Endothelial cell (in vitro differentiated cells): Measurements from ENCODE around the gene FRRS1. TPM values are rescaled to one million over a fixed set of nuclear protein-coding genes. Genes with fewer than 3 reads are reported as not detected.

Experiments
- DNase-seq: peaks from one replicate; pipeline ENCODE4 v3.0.0; 2021; ENCODE audit warnings: low spot score
- H3K27ac Mint-ChIP-seq: one replicate; pipeline ENCODE4 v1.8.0; 2021; ENCODE audit warnings: mixed read lengths, inconsistent platforms; ENCODE audit not compliant: unreplicated experiment
- H3K27me3 Mint-ChIP-seq: one replicate; pipeline ENCODE4 v1.8.0; 2021; ENCODE audit warnings: mild to moderate bottlenecking, moderate library complexity, mixed read lengths, inconsistent platforms; ENCODE audit not compliant: unreplicated experiment
- H3K36me3 Mint-ChIP-seq: one replicate; pipeline ENCODE4 v1.8.0; 2021; ENCODE audit warnings: mild to moderate bottlenecking, low read depth, mixed read lengths, inconsistent platforms; ENCODE audit not compliant: unreplicated experiment
- H3K4me1 Mint-ChIP-seq: one replicate; pipeline ENCODE4 v1.8.0; 2021; ENCODE audit warnings: mild to moderate bottlenecking, mixed read lengths, inconsistent platforms; ENCODE audit not compliant: unreplicated experiment
- H3K4me3 Mint-ChIP-seq: one replicate; pipeline ENCODE4 v1.8.0; 2021; ENCODE audit warnings: mild to moderate bottlenecking, mixed read lengths, inconsistent platforms; ENCODE audit not compliant: unreplicated experiment
- H3K9me3 Mint-ChIP-seq: one replicate; pipeline ENCODE4 v1.8.0; 2021; ENCODE audit warnings: mixed read lengths, inconsistent platforms; ENCODE audit not compliant: unreplicated experiment
- total RNA-seq: library from RNA; stranded (reverse); fragmentation: NEBNext Ultra II Directional; extraction: Animal tissue kit (Norgen Biotek cat#: 25700); gene quantifications from one replicate; pipeline ENCODE4 v1.2.1, GENCODE V29; 2021; ENCODE audit not compliant: unreplicated experiment
- TF ChIP-seq, protein P1 (sequence below): fragments of 200-600 bp; sonication (generic); IDR thresholded peaks from one replicate; pipeline ENCODE4 v1.5.0; 2021; ENCODE audit warnings: antibody characterized with exemption; ENCODE audit not compliant: unreplicated experiment

Gene FRRS1
- total RNA-seq, 1 donor from 2014 or later: 4.1 TPM

DNA sequence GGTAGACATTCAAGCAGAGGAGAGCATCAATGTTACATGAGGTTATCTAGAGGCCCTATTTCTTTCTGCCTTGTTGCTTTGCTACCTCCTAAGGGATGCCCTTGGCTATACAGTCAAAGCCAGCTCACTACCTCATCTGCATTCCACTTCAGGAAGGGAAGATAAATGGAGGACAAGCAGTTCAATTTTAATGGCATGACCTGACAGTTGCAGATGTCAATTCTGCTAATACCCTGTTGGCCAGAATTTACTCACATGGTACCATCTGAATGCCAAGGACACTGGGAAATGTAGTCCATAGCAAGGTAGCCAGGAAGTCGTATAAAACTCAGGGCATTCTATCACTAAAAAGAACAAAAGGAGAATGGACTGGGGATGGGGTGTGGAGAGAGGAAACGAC lies 89.0 kb downstream of the FRRS1 start:
- H3K4me1 Mint-ChIP-seq: peaks cover 10% of the 10 kb centered on the region
- TF ChIP-seq, protein P1, sequence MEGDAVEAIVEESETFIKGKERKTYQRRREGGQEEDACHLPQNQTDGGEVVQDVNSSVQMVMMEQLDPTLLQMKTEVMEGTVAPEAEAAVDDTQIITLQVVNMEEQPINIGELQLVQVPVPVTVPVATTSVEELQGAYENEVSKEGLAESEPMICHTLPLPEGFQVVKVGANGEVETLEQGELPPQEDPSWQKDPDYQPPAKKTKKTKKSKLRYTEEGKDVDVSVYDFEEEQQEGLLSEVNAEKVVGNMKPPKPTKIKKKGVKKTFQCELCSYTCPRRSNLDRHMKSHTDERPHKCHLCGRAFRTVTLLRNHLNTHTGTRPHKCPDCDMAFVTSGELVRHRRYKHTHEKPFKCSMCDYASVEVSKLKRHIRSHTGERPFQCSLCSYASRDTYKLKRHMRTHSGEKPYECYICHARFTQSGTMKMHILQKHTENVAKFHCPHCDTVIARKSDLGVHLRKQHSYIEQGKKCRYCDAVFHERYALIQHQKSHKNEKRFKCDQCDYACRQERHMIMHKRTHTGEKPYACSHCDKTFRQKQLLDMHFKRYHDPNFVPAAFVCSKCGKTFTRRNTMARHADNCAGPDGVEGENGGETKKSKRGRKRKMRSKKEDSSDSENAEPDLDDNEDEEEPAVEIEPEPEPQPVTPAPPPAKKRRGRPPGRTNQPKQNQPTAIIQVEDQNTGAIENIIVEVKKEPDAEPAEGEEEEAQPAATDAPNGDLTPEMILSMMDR: no peak
- H3K36me3 Mint-ChIP-seq: no peaks in the 10 kb centered on the region
- no peak for DNase-seq
- H3K27ac Mint-ChIP-seq: no peak overlapping the region
- no peak overlapping the region for H3K4me3 Mint-ChIP-seq
- H3K27me3 Mint-ChIP-seq: no peaks in the 10 kb centered on the region
- H3K9me3 Mint-ChIP-seq: no peaks in the 10 kb centered on the region

DNA sequence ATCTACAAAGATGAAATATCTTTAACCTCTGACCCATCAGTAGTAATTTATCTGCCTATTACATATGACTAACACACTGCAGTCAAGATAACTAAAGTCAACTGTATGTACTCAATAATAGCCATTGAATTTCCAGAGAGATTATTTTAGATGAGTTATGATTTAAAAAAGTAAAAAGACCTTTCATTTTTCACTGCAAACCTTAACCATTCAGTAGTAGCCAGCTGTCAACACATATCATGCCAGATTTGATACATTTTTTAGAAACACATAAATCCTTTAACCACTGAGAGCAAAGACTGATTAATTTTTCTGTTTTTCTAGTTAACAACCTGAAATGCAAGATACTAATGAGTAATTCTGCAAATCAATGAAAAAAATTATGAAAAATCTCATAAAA lies 89.6 kb downstream of the FRRS1 start:
- Mint-ChIP-seq H3K4me3 (no peak overlapping the region), H3K27me3 (no peaks in the 10 kb centered on the region), H3K36me3 (no peaks in the 10 kb centered on the region), H3K27ac (no peak overlapping the region), H3K4me1 (peaks cover 10% of the 10 kb centered on the region), H3K9me3 (no peaks in the 10 kb centered on the region)
- TF ChIP-seq, protein P1: no peak
- no peak for DNase-seq

DNA sequence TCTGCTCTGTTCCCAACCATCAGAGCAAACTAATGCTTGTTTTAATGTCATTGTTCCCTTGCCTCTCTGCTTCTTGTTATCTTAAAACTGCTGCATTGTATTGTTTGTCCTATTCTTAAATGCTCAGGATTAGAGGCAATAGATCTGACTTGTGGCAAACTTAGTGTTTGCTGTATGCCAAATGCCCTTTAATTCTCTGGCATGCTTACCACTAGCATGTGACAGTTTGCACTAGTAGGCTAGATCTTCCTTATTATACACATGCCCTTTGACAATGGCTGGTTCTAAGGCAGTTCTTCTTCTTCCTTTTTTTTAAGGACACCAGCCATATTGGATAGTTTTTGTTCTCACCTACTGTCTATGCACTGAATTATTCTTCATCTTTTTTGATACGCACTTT lies 90.4 kb downstream of the FRRS1 start:
- Mint-ChIP-seq H3K9me3 (no peaks in the 10 kb centered on the region), H3K4me3 (no peak overlapping the region), H3K4me1 (peaks cover 10% of the 10 kb centered on the region), H3K27ac (no peak overlapping the region), H3K36me3 (no peaks in the 10 kb centered on the region), H3K27me3 (no peaks in the 10 kb centered on the region)
- no peak for DNase-seq
- TF ChIP-seq, protein P1: no peak

DNA sequence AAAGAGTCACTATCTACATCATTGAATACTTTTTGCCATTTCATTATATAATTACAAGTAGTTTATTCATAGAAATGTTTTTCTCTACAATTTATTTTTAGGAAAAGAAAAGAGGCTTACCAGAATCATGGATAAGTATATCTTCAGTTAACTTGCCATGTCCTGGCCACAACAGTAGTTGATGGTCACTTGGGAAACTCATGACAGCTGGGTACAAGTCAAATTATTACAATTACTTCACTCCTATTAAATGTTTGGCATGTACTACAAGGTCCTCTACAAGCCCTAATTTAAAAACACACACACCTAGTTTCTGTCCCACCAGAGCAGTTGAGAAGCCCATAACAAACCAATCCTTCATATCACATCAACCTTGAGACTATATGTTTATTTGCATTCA lies 91.1 kb downstream of the FRRS1 start:
- Mint-ChIP-seq H3K4me1 (peaks cover 10% of the 10 kb centered on the region), H3K27me3 (no peaks in the 10 kb centered on the region), H3K27ac (no peak overlapping the region), H3K36me3 (no peaks in the 10 kb centered on the region), H3K9me3 (no peaks in the 10 kb centered on the region), H3K4me3 (no peak overlapping the region)
- DNase-seq: no peak
- TF ChIP-seq, protein P1: no peak

DNA sequence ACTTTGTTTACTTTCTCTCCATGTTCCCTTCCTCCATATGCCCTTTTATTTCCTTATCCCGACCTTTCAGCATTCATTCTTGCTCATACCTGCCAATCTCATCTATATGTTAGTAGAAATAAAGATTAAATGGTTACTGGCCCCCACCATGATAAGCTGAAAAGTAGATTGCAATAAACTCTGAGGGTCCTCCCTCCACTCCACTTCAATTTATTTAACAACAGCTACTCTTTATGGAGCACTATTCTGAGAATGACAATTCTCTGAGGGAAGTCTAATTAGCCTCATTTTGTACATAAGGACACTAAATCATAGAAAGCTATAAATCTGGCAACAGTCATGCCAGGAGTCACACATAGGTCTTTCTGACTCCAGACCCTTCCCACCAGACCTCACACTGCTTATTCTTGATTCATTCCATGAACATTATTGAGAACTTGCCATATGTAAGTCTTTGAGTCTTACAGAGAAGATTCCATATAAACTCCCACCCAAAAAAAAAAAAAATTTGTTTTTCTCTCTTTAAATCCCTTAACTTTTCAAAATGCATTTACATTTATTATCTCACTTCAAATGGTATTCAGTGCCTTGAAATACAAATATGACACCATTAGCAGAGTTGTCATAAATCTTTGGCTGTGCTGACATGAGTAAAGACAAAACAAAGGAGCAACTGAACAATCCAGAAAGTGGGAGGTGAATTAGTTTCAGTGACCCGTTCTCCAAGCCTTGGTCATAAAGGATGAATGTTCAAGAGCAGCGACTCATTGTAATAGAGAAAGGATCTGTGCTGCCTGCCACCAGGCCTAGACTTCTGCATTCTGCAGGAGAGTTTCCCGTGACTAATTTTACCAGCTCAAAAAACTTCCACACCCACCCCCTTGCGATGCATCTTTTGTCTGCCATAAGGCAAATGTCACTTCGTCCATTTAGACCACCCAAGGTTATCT lies 92.0 kb downstream of the FRRS1 start:
- H3K9me3 Mint-ChIP-seq: no peaks in the 10 kb centered on the region
- H3K4me1 Mint-ChIP-seq: peaks cover 10% of the 10 kb centered on the region
- H3K27ac Mint-ChIP-seq: no peak overlapping the region
- DNase-seq: no peak
- H3K4me3 Mint-ChIP-seq: no peak overlapping the region
- no peaks in the 10 kb centered on the region for H3K36me3 Mint-ChIP-seq
- no peaks in the 10 kb centered on the region for H3K27me3 Mint-ChIP-seq
- TF ChIP-seq, protein P1: no peak
